RWPE2 (cell line): Measurements from ENCODE around the gene IL36G.

ENCODE experiments used
- ATAC-seq: fragments of 200-7000 bp; cut with Tn5 transposase; 3 replicates; pipeline ENCODE4 v1.9.1; 2021; ENCODE audit warnings: low read depth
- DNase-seq: peaks from one replicate; pipeline ENCODE4 v3.0.0-alpha.2; 2020; ENCODE audit warnings: low spot score
- H3K27ac ChIP-seq: fragments of 450-650 bp; 2 replicates; pipeline ENCODE4 v1.5.1; 2017; ENCODE audit warnings: mild to moderate bottlenecking; ENCODE audit not compliant: poor library complexity, severe bottlenecking
- H3K27me3 ChIP-seq: fragments of 250-450 bp; sonication (Bioruptor Pico); 2 replicates; pipeline ENCODE4 v1.5.1; 2021; ENCODE audit warnings: mild to moderate bottlenecking, moderate library complexity; ENCODE audit not compliant: insufficient read depth, poor library complexity, severe bottlenecking
- H3K36me3 ChIP-seq: fragments of 250-450 bp; sonication (Bioruptor Pico); 2 replicates; pipeline ENCODE4 v1.5.1; 2020; ENCODE audit warnings: low read depth, mild to moderate bottlenecking, moderate library complexity
- H3K4me1 ChIP-seq: fragments of 250-450 bp; sonication (Bioruptor Pico); 2 replicates; pipeline ENCODE4 v1.5.1; 2021; ENCODE audit warnings: mild to moderate bottlenecking, moderate library complexity; ENCODE audit not compliant: insufficient read depth, poor library complexity, severe bottlenecking
- H3K4me3 ChIP-seq: fragments of 250-450 bp; sonication (Bioruptor Pico); 2 replicates; pipeline ENCODE4 v1.5.1; 2021; ENCODE audit warnings: mild to moderate bottlenecking, moderate library complexity; ENCODE audit not compliant: severe bottlenecking
- H3K9me3 ChIP-seq: fragments of 250-450 bp; sonication (Bioruptor Pico); 2 replicates; pipeline ENCODE4 v1.5.1; 2021; ENCODE audit warnings: mild to moderate bottlenecking, moderate library complexity; ENCODE audit not compliant: severe bottlenecking
- CTCF ChIP-seq: fragments of 450-650 bp; IDR thresholded peaks from one replicate; pipeline ENCODE4 v1.5.1; 2017; ENCODE audit warnings: mild to moderate bottlenecking, moderate library complexity; ENCODE audit not compliant: poor library complexity, severe bottlenecking

IL36G gene

GRCh38 chr2:112939425-112939824 lies 38.4 kb upstream of the IL36G start:
- Histone ChIP-seq H3K4me1 (peaks cover 2% of the 10 kb centered on the region), H3K36me3 (no peaks in the 10 kb centered on the region), H3K27ac (no peak overlapping the region), H3K9me3 (no peaks in the 10 kb centered on the region), H3K4me3 (no peak overlapping the region), H3K27me3 (no peaks in the 10 kb centered on the region)
- no peak for ATAC-seq
- TF ChIP-seq CTCF = no peak
- DNase-seq = no peak

GRCh38 chr2:112940859-112941625 lies 36.8 kb upstream of the IL36G start:
- Histone ChIP-seq H3K9me3 (no peaks in the 10 kb centered on the region), H3K27ac (no peak overlapping the region), H3K27me3 (no peaks in the 10 kb centered on the region), H3K4me3 (no peak overlapping the region), H3K4me1 (peaks cover 2% of the 10 kb centered on the region), H3K36me3 (no peaks in the 10 kb centered on the region)
- ATAC-seq (no peak), DNase-seq (no peak)
- TF ChIP-seq CTCF = no peak

- H3K27ac ChIP-seq = no peak overlapping the region
- peak; percentile 92 for ATAC-seq
- peak; percentile 76 for DNase-seq
Observed at GRCh38 chr2:112941753-112942653, 35.8 kb upstream of the IL36G start.

DNA sequence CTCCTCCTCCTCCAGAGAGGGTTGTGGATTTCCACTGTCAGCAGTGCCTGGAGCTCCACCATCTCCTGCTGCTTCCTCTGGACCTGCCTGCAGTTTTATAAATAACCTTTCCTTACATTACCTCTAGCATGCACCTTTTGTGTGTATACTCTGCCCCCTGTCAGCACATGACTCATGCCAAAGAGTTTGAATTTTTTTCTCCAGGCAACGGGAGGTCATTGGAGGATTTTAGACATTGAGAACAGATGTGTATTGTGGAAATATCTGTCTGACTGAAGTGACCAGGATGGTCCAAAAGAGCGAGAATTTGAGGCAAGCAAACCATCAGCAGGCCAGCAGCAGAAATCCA lies 35.2 kb upstream of the IL36G start:
- DNase-seq (no peak), ATAC-seq (peak; percentile 79)
- TF ChIP-seq CTCF = no peak

More at GRCh38 chr2:112941753-112942653, 35.8 kb upstream of the IL36G start:
- peak; percentile 80 for TF ChIP-seq CTCF
- Histone ChIP-seq H3K4me1 (peaks cover 2% of the 10 kb centered on the region), H3K36me3 (no peaks in the 10 kb centered on the region), H3K9me3 (no peaks in the 10 kb centered on the region), H3K27me3 (no peaks in the 10 kb centered on the region), H3K4me3 (no peak overlapping the region)

More for the DNA sequence above, 35.2 kb upstream of the IL36G start:
- H3K36me3 ChIP-seq = no peaks in the 10 kb centered on the region
- no peaks in the 10 kb centered on the region for H3K27me3 ChIP-seq
- peaks cover 2% of the 10 kb centered on the region for H3K4me1 ChIP-seq
- H3K9me3 ChIP-seq = no peaks in the 10 kb centered on the region
- no peak overlapping the region for H3K27ac ChIP-seq
- no peak overlapping the region for H3K4me3 ChIP-seq
